ENCODE measurements around the gene PATE1. TPM values are rescaled to one million over a fixed set of nuclear protein-coding genes. Genes with fewer than 3 reads are reported as not detected.

PATE1 gene
- polyA plus RNA-seq, 1 donor (not counting 4 experiments of a cell fraction or from before 2014, with no cell fraction given) = not detected

DNA sequence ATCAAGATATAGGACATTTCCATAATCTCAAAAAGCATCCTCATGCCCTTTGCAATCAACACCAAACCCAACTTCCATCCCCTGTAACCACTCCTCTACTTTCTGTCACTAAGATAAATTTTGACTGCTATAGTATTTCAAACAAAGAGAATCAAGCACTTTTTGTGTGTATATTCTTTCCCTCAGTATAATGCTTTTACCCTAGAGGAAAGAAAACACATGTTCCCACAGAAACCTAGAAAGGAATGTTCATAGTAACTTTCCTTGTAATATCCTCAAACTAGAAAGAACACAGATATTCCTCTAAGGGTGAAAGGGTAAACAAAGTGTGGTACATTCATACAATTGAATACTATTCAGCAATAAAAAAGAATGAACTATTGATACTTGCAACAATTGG, 5.5 kb upstream of the PATE1 start:
- H3K36me3 ChIP-seq (ENCODE audit: control insufficient read depth in 2 of 2, extremely low read depth in 1 of 2, insufficient read depth in 2 of 2, low read length in 2 of 2) = no peaks in the 10 kb centered on the region
- DNase-seq (ENCODE audit: low read depth, low spot score) (no peak), FAIRE-seq (no peak)
- dilution Hi-C loops (cut with MboI; ENCODE audit: extremely low pct_ligation_motif_present, low sequenced_read_pairs) = no loop called here
- H3K27ac ChIP-seq (ENCODE audit: control insufficient read depth, insufficient read depth, low read length) = no peak overlapping the region
- H3K27me3 ChIP-seq (ENCODE audit: control insufficient read depth, extremely low read depth, insufficient read depth, low read length) = no peaks in the 10 kb centered on the region
- H3K4me2 ChIP-seq (ENCODE audit: control insufficient read depth, extremely low read depth, insufficient read depth, low read depth, low read length) = no peak overlapping the region
- H3K79me2 ChIP-seq (ENCODE audit: control insufficient read depth, insufficient read depth, low read length) = no peaks in the 10 kb centered on the region
- H3K9me3 ChIP-seq (ENCODE audit: control insufficient read depth, low read depth, low read length) = no peaks in the 10 kb centered on the region
- no peaks in the 10 kb centered on the region for H4K20me1 ChIP-seq (ENCODE audit: control insufficient read depth, extremely low read depth, insufficient read depth, low read length)
- no peak for TF ChIP-seq EZH2 (IDR thresholded peaks at IDR 0.05; ENCODE audit: low read length)
- TF ChIP-seq, protein P1, sequence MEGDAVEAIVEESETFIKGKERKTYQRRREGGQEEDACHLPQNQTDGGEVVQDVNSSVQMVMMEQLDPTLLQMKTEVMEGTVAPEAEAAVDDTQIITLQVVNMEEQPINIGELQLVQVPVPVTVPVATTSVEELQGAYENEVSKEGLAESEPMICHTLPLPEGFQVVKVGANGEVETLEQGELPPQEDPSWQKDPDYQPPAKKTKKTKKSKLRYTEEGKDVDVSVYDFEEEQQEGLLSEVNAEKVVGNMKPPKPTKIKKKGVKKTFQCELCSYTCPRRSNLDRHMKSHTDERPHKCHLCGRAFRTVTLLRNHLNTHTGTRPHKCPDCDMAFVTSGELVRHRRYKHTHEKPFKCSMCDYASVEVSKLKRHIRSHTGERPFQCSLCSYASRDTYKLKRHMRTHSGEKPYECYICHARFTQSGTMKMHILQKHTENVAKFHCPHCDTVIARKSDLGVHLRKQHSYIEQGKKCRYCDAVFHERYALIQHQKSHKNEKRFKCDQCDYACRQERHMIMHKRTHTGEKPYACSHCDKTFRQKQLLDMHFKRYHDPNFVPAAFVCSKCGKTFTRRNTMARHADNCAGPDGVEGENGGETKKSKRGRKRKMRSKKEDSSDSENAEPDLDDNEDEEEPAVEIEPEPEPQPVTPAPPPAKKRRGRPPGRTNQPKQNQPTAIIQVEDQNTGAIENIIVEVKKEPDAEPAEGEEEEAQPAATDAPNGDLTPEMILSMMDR (optimal IDR thresholded peaks at IDR 0.05 in 1 of 3, IDR thresholded peaks at IDR 0.05 in 1 of 3, conservative IDR thresholded peaks at IDR 0.05 in 1 of 3; ENCODE audit: extremely low read depth in 1 of 3, insufficient read depth in 2 of 3, low read length in 3 of 3) = no peak
- no peaks in the 10 kb centered on the region for H3K9me1 ChIP-seq (ENCODE audit: control insufficient read depth, extremely low read depth, insufficient read depth, low read length)
- no peak overlapping the region for H2AFZ ChIP-seq (ENCODE audit: control insufficient read depth, low read length)
- no peak overlapping the region for H3K4me3 ChIP-seq (ENCODE audit: control insufficient read depth in 2 of 3, extremely low read depth in 1 of 3, insufficient read depth in 2 of 3, low read depth in 1 of 3, low read length in 3 of 3)
- H3K9ac ChIP-seq (ENCODE audit: control insufficient read depth, extremely low read depth, insufficient read depth, low read length) = no peak overlapping the region
- H3K4me1 ChIP-seq (ENCODE audit: control insufficient read depth, extremely low read depth, insufficient read depth, low read length) = no peaks in the 10 kb centered on the region

DNA sequence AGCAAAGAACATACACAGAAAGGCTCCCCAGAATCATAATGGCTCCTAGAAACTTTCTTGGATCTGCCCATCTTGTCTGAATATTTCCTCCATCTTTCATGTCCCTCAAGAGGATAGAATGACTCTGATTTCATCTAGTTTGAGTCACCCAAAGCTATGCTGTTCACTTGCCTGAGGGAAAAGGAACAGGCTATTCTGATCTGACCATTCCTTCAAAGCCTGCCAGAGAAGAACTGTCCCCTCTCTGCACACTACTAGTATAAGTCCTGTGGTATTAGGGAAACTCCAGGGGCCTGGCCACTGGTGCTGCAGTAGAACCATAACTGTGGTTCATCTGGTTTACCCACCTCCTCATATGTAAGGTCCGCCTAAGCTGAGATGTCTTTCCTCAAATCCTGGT, 2.4 kb upstream of the PATE1 start:
- TF ChIP-seq, protein P1 (optimal IDR thresholded peaks at IDR 0.05 in 1 of 3, IDR thresholded peaks at IDR 0.05 in 1 of 3, conservative IDR thresholded peaks at IDR 0.05 in 1 of 3; ENCODE audit: extremely low read depth in 1 of 3, insufficient read depth in 2 of 3, low read length in 3 of 3) = no peak
- no peak for TF ChIP-seq EZH2 (IDR thresholded peaks at IDR 0.05; ENCODE audit: low read length)
- no peak overlapping the region for H3K9ac ChIP-seq (ENCODE audit: control insufficient read depth, extremely low read depth, insufficient read depth, low read length)
- H2AFZ ChIP-seq (ENCODE audit: control insufficient read depth, low read length) = no peak overlapping the region
- no peaks in the 10 kb centered on the region for H3K9me1 ChIP-seq (ENCODE audit: control insufficient read depth, extremely low read depth, insufficient read depth, low read length)
- H3K79me2 ChIP-seq (ENCODE audit: control insufficient read depth, insufficient read depth, low read length) = no peaks in the 10 kb centered on the region
- H3K4me3 ChIP-seq (ENCODE audit: control insufficient read depth in 2 of 3, extremely low read depth in 1 of 3, insufficient read depth in 2 of 3, low read depth in 1 of 3, low read length in 3 of 3) = no peak overlapping the region
- H3K27ac ChIP-seq (ENCODE audit: control insufficient read depth, insufficient read depth, low read length) = no peak overlapping the region
- FAIRE-seq (no peak), DNase-seq (ENCODE audit: low read depth, low spot score) (no peak)
- dilution Hi-C loops (cut with MboI; ENCODE audit: extremely low pct_ligation_motif_present, low sequenced_read_pairs) = no loop called here
- H3K4me1 ChIP-seq (ENCODE audit: control insufficient read depth, extremely low read depth, insufficient read depth, low read length) = no peaks in the 10 kb centered on the region
- H3K27me3 ChIP-seq (ENCODE audit: control insufficient read depth, extremely low read depth, insufficient read depth, low read length) = peaks cover 2% of the 10 kb centered on the region
- no peaks in the 10 kb centered on the region for H3K9me3 ChIP-seq (ENCODE audit: control insufficient read depth, low read depth, low read length)
- H3K4me2 ChIP-seq (ENCODE audit: control insufficient read depth, extremely low read depth, insufficient read depth, low read depth, low read length) = no peak overlapping the region
- H4K20me1 ChIP-seq (ENCODE audit: control insufficient read depth, extremely low read depth, insufficient read depth, low read length) = no peaks in the 10 kb centered on the region
- H3K36me3 ChIP-seq (ENCODE audit: control insufficient read depth in 2 of 2, extremely low read depth in 1 of 2, insufficient read depth in 2 of 2, low read length in 2 of 2) = no peaks in the 10 kb centered on the region
